HCT116 (cell line): Measurements from ENCODE around the gene RGS19. TPM values are rescaled to one million over a fixed set of nuclear protein-coding genes. Genes with fewer than 3 reads are reported as not detected.

Source experiments
- ATAC-seq: fragments of 200-7000 bp; cut with Tn5 transposase; 2 replicates; pipeline ENCODE4 v1.9.1; 2020; ENCODE audit warnings: mild to moderate bottlenecking, moderate library complexity
- BruUV-seq: library from RNA; stranded (reverse); fragments of 400-500 nt; replicated peaks from 2 replicates; lab custom pipeline; 2021; lab: Mats Ljungman, UMichigan
- CTCF ChIA-PET: fragments of 300-600 bp; sonication (Branson Sonifier 250); formaldehyde crosslinking; loops from one replicate; lab custom pipeline; 2021; ENCODE audit warnings: antibody characterized with exemption; lab: Charles Lee
- POLR2A ChIA-PET: fragments of 300-600, 350-600 bp; sonication (Branson Sonifier 250); formaldehyde crosslinking; loops from one replicate; lab custom pipeline; 2021; ENCODE audit warnings: antibody characterized with exemption; lab: Charles Lee
- RAD21 ChIA-PET, 2 experiments: fragments of 300-600 bp; sonication (Branson Sonifier 250); formaldehyde crosslinking; loops; one replicate each; lab custom pipeline; 2023; ENCODE audit warnings: low total read pairs in 2 of 2; ENCODE audit not compliant: uncharacterized antibody in 2 of 2, unreplicated experiment in 2 of 2, low non-redundant PET in 1 of 2; lab: Charles Lee
- DNase-seq: peaks from one replicate; pipeline ENCODE4 v3.0.0-alpha.2; 2010; ENCODE audit warnings: low read depth, low spot score
- H2AFZ ChIP-seq: fragments of 200-600 bp; shearing (Covaris generic), sonication (generic); 2 replicates; pipeline ENCODE4 v1.6.1; 2017; ENCODE audit warnings: low read depth, mixed run types, mixed read lengths, antibody characterized with exemption, low read length; ENCODE audit not compliant: poor library complexity, severe bottlenecking
- H3K27ac ChIP-seq: 2 replicates; pipeline ENCODE4 v1.5.1; 2012; ENCODE audit warnings: low read depth, low read length
- H3K27me3 ChIP-seq: fragments of 200-600 bp; sonication (generic); 2 replicates; pipeline ENCODE4 v1.6.1; 2016; ENCODE audit warnings: mixed run types, low read length, mixed read lengths; ENCODE audit not compliant: insufficient read depth
- H3K36me3 ChIP-seq, 2 experiments: fragments of 200-500 bp in 1 of 2; fragments of 200-600 bp in 1 of 2; sonication (Bioruptor generic) in 1 of 2; sonication (generic) in 1 of 2; 2 replicates each; pipeline versions ENCODE4 v1.5.1 to v1.6.1; 2014 to 2016; ENCODE audit warnings: low read length in 2 of 2, inconsistent platforms in 1 of 2, mixed read lengths in 1 of 2, mixed run types in 1 of 2; ENCODE audit not compliant: insufficient read depth in 2 of 2, control insufficient read depth in 1 of 2
- H3K4me1 ChIP-seq, 2 experiments: fragments of 200-600 bp in 1 of 2; sonication (generic) in 1 of 2; 2 replicates each; pipeline versions ENCODE4 v1.5.1 to v1.6.1; 2012 to 2017; ENCODE audit warnings: low read length in 2 of 2, inconsistent platforms in 1 of 2, mild to moderate bottlenecking in 1 of 2, mixed read lengths in 1 of 2, mixed run types in 1 of 2, moderate library complexity in 1 of 2; ENCODE audit not compliant: insufficient read depth in 2 of 2, control insufficient read depth in 1 of 2
- H3K4me2 ChIP-seq: fragments of 200-600 bp; sonication (generic); 2 replicates; pipeline ENCODE4 v1.6.1; 2017; ENCODE audit warnings: mixed run types, low read length, mixed read lengths
- H3K4me3 ChIP-seq, 2 experiments: fragments of 200-600 bp in 1 of 2; sonication (generic) in 1 of 2; replicated peaks in 1 of 2; 2 replicates each; pipeline ENCODE4 v1.5.1; 2011 to 2016; ENCODE audit warnings: low read length in 2 of 2, control low read depth in 1 of 2, low read depth in 1 of 2, mild to moderate bottlenecking in 1 of 2, mixed read lengths in 1 of 2, mixed run types in 1 of 2
- H3K79me2 ChIP-seq: fragments of 200-600 bp; sonication (generic); 2 replicates; pipeline ENCODE4 v1.6.1; 2017; ENCODE audit warnings: mild to moderate bottlenecking, mixed run types, low read length, moderate library complexity, mixed read lengths; ENCODE audit not compliant: insufficient read depth
- H3K9ac ChIP-seq: fragments of 200-600 bp; sonication (generic); 2 replicates; pipeline ENCODE4 v1.6.1; 2016; ENCODE audit warnings: low read length, mixed read lengths
- H3K9me2 ChIP-seq: fragments of 200-600 bp; sonication (generic), shearing (Covaris generic); 2 replicates; pipeline ENCODE4 v1.6.1; 2017; ENCODE audit warnings: mixed run types, mild to moderate bottlenecking, moderate library complexity; ENCODE audit not compliant: insufficient read depth
- H3K9me3 ChIP-seq, 2 experiments: fragments of 200-500 bp in 1 of 2; fragments of 200-600 bp in 1 of 2; sonication (Bioruptor generic) in 1 of 2; sonication (generic) in 1 of 2; 2 replicates each; pipeline ENCODE4 v1.6.1; 2014 to 2017; ENCODE audit warnings: low read length in 2 of 2, mixed read lengths in 2 of 2, inconsistent platforms in 1 of 2, low read depth in 1 of 2, mild to moderate bottlenecking in 1 of 2, mixed run types in 1 of 2, moderate library complexity in 1 of 2; ENCODE audit not compliant: control insufficient read depth in 1 of 2, insufficient read depth in 1 of 2
- H4K20me1 ChIP-seq: fragments of 200-600 bp; sonication (generic), shearing (Covaris generic); 2 replicates; pipeline ENCODE4 v1.6.1; 2017; ENCODE audit warnings: mixed run types, mild to moderate bottlenecking, moderate library complexity; ENCODE audit not compliant: insufficient read depth
- ATF3 ChIP-seq: IDR thresholded peaks from 2 replicates; pipeline ENCODE4 v1.6.1; 2012
- ELF1 ChIP-seq: IDR thresholded peaks from 2 replicates; pipeline ENCODE4 v1.6.1; 2012; ENCODE audit warnings: low read depth, borderline replicate concordance
- EZH2 ChIP-seq: fragments of 200-600 bp; sonication (generic); IDR thresholded peaks from 2 replicates; pipeline ENCODE4 v1.6.1; 2017; ENCODE audit warnings: antibody characterized with exemption, mixed run types
- EZH2phosphoT487 ChIP-seq: fragments of 200-600 bp; IDR thresholded peaks from 2 replicates; pipeline ENCODE4 v1.6.1; 2018; ENCODE audit warnings: antibody characterized with exemption, borderline replicate concordance
- FOSL1 ChIP-seq: IDR thresholded peaks from 2 replicates; pipeline ENCODE4 v1.6.1; 2012; ENCODE audit warnings: low read depth
- POLR2A ChIP-seq: IDR thresholded peaks from 2 replicates; pipeline ENCODE4 v1.7.0; 2011; ENCODE audit warnings: borderline replicate concordance; ENCODE audit not compliant: insufficient read depth, insufficient read length; ENCODE audit errors: extremely low read depth
- REST ChIP-seq: IDR thresholded peaks from 2 replicates; pipeline ENCODE4 v1.6.1; 2012; ENCODE audit warnings: low read depth
- SIN3A ChIP-seq: IDR thresholded peaks from 2 replicates; pipeline ENCODE4 v1.6.1; 2012; ENCODE audit warnings: low read depth
- SP1 ChIP-seq: IDR thresholded peaks from 2 replicates; pipeline ENCODE4 v1.6.1; 2012; ENCODE audit warnings: low read depth
- TCF7L2 ChIP-seq: IDR thresholded peaks from 2 replicates; pipeline ENCODE4 v1.7.0; 2011; ENCODE audit warnings: borderline replicate concordance, inconsistent platforms; ENCODE audit not compliant: insufficient read depth, insufficient read length; ENCODE audit errors: extremely low read depth
- YY1 ChIP-seq: IDR thresholded peaks from 2 replicates; pipeline ENCODE4 v1.6.1; 2011; ENCODE audit warnings: low read length, low read depth, moderate library complexity, mild to moderate bottlenecking; ENCODE audit not compliant: insufficient replicate concordance; ENCODE audit errors: extremely low read depth
- ZFX ChIP-seq: fragments of 450-650 bp; IDR thresholded peaks from 2 replicates; pipeline ENCODE4 v1.6.1; 2017
- intact Hi-C: fragments of 100-400 bp; cut with micrococcal nuclease; formaldehyde crosslinking; loops from 2 replicates; pipeline ENCODE4 v1.10.0; 2022
- total RNA-seq: library from RNA; stranded (reverse); gene quantifications from one replicate; pipeline ENCODE4 v1.2.1, GENCODE V29; 2021; ENCODE audit not compliant: unreplicated experiment

The RGS19 gene
- total RNA-seq, 1 experiment from 2014 or later: 21.4 TPM

- ChIA-PET POLR2A (no interaction called here), RAD21 (no interaction called here), CTCF (interaction anchor here (0.6 kb wide), 1 partner anchor 524 kb away, joined by 3 read pairs; no protein-coding TSS in a partner anchor)
- no peak overlapping the region for H2AFZ ChIP-seq
- H4K20me1 ChIP-seq: no peaks in the 10 kb centered on the region
- H3K79me2 ChIP-seq: no peaks in the 10 kb centered on the region
- no peaks in the 10 kb centered on the region for H3K9me3 ChIP-seq
- H3K9me2 ChIP-seq: no peaks in the 10 kb centered on the region
- no peak overlapping the region for H3K9ac ChIP-seq
- H3K27me3 ChIP-seq: no peaks in the 10 kb centered on the region
- BruUV-seq: no TSS peak
- ATAC-seq (no peak), DNase-seq (no peak)
- H3K4me1 ChIP-seq: peaks cover 0 to 3% of the 10 kb centered on the region in 2 experiments; a peak in 1 of 4 replicates
- TF ChIP-seq ZFX: 0 out of 2 replicates have a peak, but pooled peaks have one; percentile 13
- no peak for TF ChIP-seq SP1
- H3K36me3 ChIP-seq: no peaks in the 10 kb centered on the region
- intact Hi-C loops: no loop called here
- H3K4me3 ChIP-seq: no peak overlapping the region
- no peak overlapping the region for H3K27ac ChIP-seq
- H3K4me2 ChIP-seq: no peak overlapping the region
Observed at GRCh38 chr20:64107736-64108457, 28.6 kb upstream of the RGS19 start.

- H3K9me2 ChIP-seq: no peaks in the 10 kb centered on the region
- no peaks in the 10 kb centered on the region for H3K36me3 ChIP-seq
- intact Hi-C loops: no loop called here
- no peaks in the 10 kb centered on the region for H3K27me3 ChIP-seq
- ChIA-PET RAD21 (no interaction called here), POLR2A (no interaction called here), CTCF (no interaction called here)
- no peak within 1 kb of the TSS for H3K4me2 ChIP-seq
- no TSS peak for BruUV-seq
- H3K79me2 ChIP-seq: no peaks in the 10 kb centered on the region
- DNase-seq (no peak), ATAC-seq (no peak)
- H3K27ac ChIP-seq: no peak within 1 kb of the TSS
- H3K4me3 ChIP-seq: no peak within 1 kb of the TSS
- no peak within 1 kb of the TSS for H2AFZ ChIP-seq
- H3K4me1 ChIP-seq: peaks cover 0 to 6% of the 10 kb centered on the region in 2 experiments; a peak in 1 of 4 replicates
- no peaks in the 10 kb centered on the region for H4K20me1 ChIP-seq
- no peaks in the 10 kb centered on the region for H3K9me3 ChIP-seq
- no peak within 1 kb of the TSS for H3K9ac ChIP-seq
- TF ChIP-seq YY1 (no peak), TCF7L2 (no peak), SP1 (no peak), FOSL1 (no peak), SIN3A (no peak), EZH2phosphoT487 (no peak), ELF1 (no peak), EZH2 (no peak), POLR2A (no peak), ATF3 (no peak), REST (no peak)
Observed at GRCh38 chr20:64106981-64107735, 27.8 kb upstream of the RGS19 start, which contains the start of gene NPBWR2. TSS of gene NPBWR2 (minus strand) at chr20:64107565. CDS start at chr20:64106831, 734 bp downstream.
